Measurements from ENCODE around the gene KSR1. TPM values are rescaled to one million over a fixed set of nuclear protein-coding genes. Genes with fewer than 3 reads are reported as not detected.

KSR1 gene
- total and polyA plus RNA-seq, 2 of the 8 experiments (the other 6 are each of a cell fraction or from before 2014, with no cell fraction given): 14.1 to 34.7 TPM

- H3K23ac ChIP-seq (ENCODE audit: insufficient read length): no peak overlapping the region
- no peak overlapping the region for H2BK12ac ChIP-seq (ENCODE audit: low read depth, low read length)
- no peaks in the 10 kb centered on the region for H3K23me2 ChIP-seq (ENCODE audit: low read depth, low read length)
- no peaks in the 10 kb centered on the region for H3K27me3 ChIP-seq (replicated peaks in 1 of 4; ENCODE audit: control insufficient read depth in 3 of 4, extremely low read depth in 1 of 4, insufficient read depth in 3 of 4, low read length in 3 of 4)
- H4K5ac ChIP-seq (ENCODE audit: insufficient read length, low read depth, low read length): no peak overlapping the region
- H3K9me3 ChIP-seq (ENCODE audit: insufficient read depth in 2 of 2, low read depth in 1 of 2, low read length in 1 of 2): no peaks in the 10 kb centered on the region
- H4K8ac ChIP-seq (ENCODE audit: extremely low read depth, insufficient read depth, low read length): no peak overlapping the region
- H4K91ac ChIP-seq (replicated peaks; ENCODE audit: insufficient read length, low read length): no peak overlapping the region
- no peak overlapping the region for H3K4me2 ChIP-seq (ENCODE audit: insufficient read depth in 1 of 2, low read depth in 2 of 2, low read length in 2 of 2)
- no peak overlapping the region for H3K18ac ChIP-seq (ENCODE audit: extremely low read depth, low read length)
- no peak overlapping the region for H3K4me3 ChIP-seq (ENCODE audit: extremely low read depth in 1 of 4, insufficient read depth in 2 of 4, low read depth in 3 of 4, low read length in 4 of 4)
- H2AK5ac ChIP-seq (ENCODE audit: low read depth, low read length): no peak overlapping the region
- H3K9ac ChIP-seq (replicated peaks in 1 of 4; ENCODE audit: extremely low read depth in 1 of 4, low read depth in 3 of 4, low read length in 3 of 4): no peak overlapping the region
- H2BK5ac ChIP-seq (ENCODE audit: low read depth, low read length): no peak overlapping the region
- no peak overlapping the region for H2BK120ac ChIP-seq (replicated peaks; ENCODE audit: low read depth, low read length)
- H3K14ac ChIP-seq (ENCODE audit: insufficient read length): no peak overlapping the region
- no peak for FAIRE-seq
- ChIA-PET CTCF (ENCODE audit: partially characterized antibody) (interaction anchor here (0.7 to 6.5 kb wide), 5 partner anchors 11 to 41 kb away, joined by 3 to 65 read pairs (median 3); no protein-coding TSS in a partner anchor), POLR2A (ENCODE audit: partially characterized antibody) (no interaction called here)
- 95% methylated on average over 2 of the region's 2 CpGs; no CpG with 5 or more reads in 1 of the 2 experiments for WGBS, 2 experiments (ENCODE audit: extremely low coverage in 1 of 2, insufficient coverage in 1 of 2, insufficient read length in 1 of 2, insufficient replicate concordance in 2 of 2, low coverage in 1 of 2, low lambda C conversion rate in 2 of 2, missing lambda C conversion rate in 1 of 2)
- H3K79me2 ChIP-seq (ENCODE audit: control insufficient read depth in 1 of 2, insufficient read depth in 2 of 2, low read length in 2 of 2): no peaks in the 10 kb centered on the region
- H2AFZ ChIP-seq (ENCODE audit: low read length): no peak overlapping the region
- H3K27ac ChIP-seq (ENCODE audit: low read depth, low read length): no peak overlapping the region
- no peak overlapping the region for H2BK15ac ChIP-seq (ENCODE audit: low read length)
- H3K36me3 ChIP-seq (ENCODE audit: control insufficient read depth in 2 of 4, insufficient read depth in 4 of 4, low read length in 3 of 4): no peaks in the 10 kb centered on the region
- no peaks in the 10 kb centered on the region for H4K20me1 ChIP-seq (replicated peaks in 1 of 2; ENCODE audit: control insufficient read depth in 1 of 2, insufficient read depth in 2 of 2, low read length in 2 of 2)
- no peaks in the 10 kb centered on the region for H3K79me1 ChIP-seq (ENCODE audit: low read depth, low read length)
- no peak overlapping the region for H3K4ac ChIP-seq (replicated peaks; ENCODE audit: insufficient read length, low read depth, low read length)
- H3K56ac ChIP-seq (replicated peaks; ENCODE audit: insufficient read length, low read depth, low read length): no peak overlapping the region
- no peak overlapping the region for H2BK20ac ChIP-seq (ENCODE audit: low read length)
- DNase-seq (ENCODE audit: low read depth in 1 of 2, low spot score in 2 of 2): no peak
- H3K4me1 ChIP-seq (replicated peaks in 1 of 4; ENCODE audit: control insufficient read depth in 3 of 4, insufficient read depth in 4 of 4, low read length in 3 of 4): peaks cover 0 to 4% (median 0%) of the 10 kb centered on the region in 4 experiments; a peak in 2 of 7 replicates
- no peak for TF ChIP-seq TCF12 (IDR thresholded peaks at IDR 0.05; ENCODE audit: low read depth, low read length)
- no peak for TF ChIP-seq MAFK (IDR thresholded peaks at IDR 0.05; ENCODE audit: low read depth, low read length)
- TF ChIP-seq TAF7 (optimal IDR thresholded peaks at IDR 0.05; ENCODE audit: borderline replicate concordance, low read depth, low read length): no peak
- TF ChIP-seq RAD21 (IDR thresholded peaks at IDR 0.05 in 1 of 2, conservative IDR thresholded peaks at IDR 0.05 in 1 of 2; ENCODE audit: low read depth in 2 of 2, low read length in 2 of 2): no peak
- no peak for TF ChIP-seq JUND (IDR thresholded peaks at IDR 0.05; ENCODE audit: low read length)
- TF ChIP-seq, protein P1, sequence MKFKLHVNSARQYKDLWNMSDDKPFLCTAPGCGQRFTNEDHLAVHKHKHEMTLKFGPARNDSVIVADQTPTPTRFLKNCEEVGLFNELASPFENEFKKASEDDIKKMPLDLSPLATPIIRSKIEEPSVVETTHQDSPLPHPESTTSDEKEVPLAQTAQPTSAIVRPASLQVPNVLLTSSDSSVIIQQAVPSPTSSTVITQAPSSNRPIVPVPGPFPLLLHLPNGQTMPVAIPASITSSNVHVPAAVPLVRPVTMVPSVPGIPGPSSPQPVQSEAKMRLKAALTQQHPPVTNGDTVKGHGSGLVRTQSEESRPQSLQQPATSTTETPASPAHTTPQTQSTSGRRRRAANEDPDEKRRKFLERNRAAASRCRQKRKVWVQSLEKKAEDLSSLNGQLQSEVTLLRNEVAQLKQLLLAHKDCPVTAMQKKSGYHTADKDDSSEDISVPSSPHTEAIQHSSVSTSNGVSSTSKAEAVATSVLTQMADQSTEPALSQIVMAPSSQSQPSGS (IDR thresholded peaks at IDR 0.05; ENCODE audit: low read length): no peak
- TF ChIP-seq, protein P2, sequence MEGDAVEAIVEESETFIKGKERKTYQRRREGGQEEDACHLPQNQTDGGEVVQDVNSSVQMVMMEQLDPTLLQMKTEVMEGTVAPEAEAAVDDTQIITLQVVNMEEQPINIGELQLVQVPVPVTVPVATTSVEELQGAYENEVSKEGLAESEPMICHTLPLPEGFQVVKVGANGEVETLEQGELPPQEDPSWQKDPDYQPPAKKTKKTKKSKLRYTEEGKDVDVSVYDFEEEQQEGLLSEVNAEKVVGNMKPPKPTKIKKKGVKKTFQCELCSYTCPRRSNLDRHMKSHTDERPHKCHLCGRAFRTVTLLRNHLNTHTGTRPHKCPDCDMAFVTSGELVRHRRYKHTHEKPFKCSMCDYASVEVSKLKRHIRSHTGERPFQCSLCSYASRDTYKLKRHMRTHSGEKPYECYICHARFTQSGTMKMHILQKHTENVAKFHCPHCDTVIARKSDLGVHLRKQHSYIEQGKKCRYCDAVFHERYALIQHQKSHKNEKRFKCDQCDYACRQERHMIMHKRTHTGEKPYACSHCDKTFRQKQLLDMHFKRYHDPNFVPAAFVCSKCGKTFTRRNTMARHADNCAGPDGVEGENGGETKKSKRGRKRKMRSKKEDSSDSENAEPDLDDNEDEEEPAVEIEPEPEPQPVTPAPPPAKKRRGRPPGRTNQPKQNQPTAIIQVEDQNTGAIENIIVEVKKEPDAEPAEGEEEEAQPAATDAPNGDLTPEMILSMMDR (IDR thresholded peaks at IDR 0.05; ENCODE audit: control extremely low read depth in 1 of 3, insufficient read depth in 1 of 3, low read depth in 1 of 3, low read length in 3 of 3): no peak
- no peak for TF ChIP-seq SP1 (IDR thresholded peaks at IDR 0.05; ENCODE audit: low read depth, low read length)
- TF ChIP-seq HDAC6 (IDR thresholded peaks at IDR 0.05; ENCODE audit: low read depth, low read length): no peak
- TF ChIP-seq BCL11A (IDR thresholded peaks at IDR 0.05; ENCODE audit: low read depth in 2 of 2, low read length in 2 of 2): no peak
Observed at GRCh38 chr17:27634776-27635175, 178.5 kb downstream of the KSR1 start.

Measured in H1 (cell line).